ENCODE measurements around the gene LRRK1.

GRCh38 chr15:101091080-101092017 lies 172.2 kb downstream of the LRRK1 start:
- TF ChIP-seq POLR2A (IDR thresholded peaks at IDR 0.05) (no peak), CTCF (IDR thresholded peaks at IDR 0.05) (no peak)
